ENCODE measurements around the gene MBNL1.

MBNL1 gene

DNA sequence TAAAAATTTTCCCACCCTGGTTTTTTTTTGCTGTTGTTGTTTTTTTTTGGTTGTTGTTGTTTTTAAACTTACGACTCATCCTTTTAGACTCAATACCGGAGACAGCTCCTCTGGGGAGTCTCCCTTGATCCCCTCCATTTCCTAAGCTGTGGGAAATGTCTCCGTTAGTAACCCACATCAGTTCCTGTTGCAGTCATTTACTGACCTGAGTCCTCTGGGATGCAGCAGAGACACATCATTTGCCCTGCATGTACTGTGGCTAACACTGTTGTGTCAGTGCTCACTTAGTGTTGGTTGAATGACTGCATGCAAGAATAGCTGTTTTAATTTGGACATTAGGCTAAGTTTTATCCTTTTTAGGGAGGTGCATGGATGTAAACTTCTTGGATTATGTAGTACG, 83.8 kb downstream of the MBNL1 start:
- no peak overlapping the region for H3K27ac ChIP-seq
- TF ChIP-seq, protein P1, sequence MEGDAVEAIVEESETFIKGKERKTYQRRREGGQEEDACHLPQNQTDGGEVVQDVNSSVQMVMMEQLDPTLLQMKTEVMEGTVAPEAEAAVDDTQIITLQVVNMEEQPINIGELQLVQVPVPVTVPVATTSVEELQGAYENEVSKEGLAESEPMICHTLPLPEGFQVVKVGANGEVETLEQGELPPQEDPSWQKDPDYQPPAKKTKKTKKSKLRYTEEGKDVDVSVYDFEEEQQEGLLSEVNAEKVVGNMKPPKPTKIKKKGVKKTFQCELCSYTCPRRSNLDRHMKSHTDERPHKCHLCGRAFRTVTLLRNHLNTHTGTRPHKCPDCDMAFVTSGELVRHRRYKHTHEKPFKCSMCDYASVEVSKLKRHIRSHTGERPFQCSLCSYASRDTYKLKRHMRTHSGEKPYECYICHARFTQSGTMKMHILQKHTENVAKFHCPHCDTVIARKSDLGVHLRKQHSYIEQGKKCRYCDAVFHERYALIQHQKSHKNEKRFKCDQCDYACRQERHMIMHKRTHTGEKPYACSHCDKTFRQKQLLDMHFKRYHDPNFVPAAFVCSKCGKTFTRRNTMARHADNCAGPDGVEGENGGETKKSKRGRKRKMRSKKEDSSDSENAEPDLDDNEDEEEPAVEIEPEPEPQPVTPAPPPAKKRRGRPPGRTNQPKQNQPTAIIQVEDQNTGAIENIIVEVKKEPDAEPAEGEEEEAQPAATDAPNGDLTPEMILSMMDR (conservative IDR thresholded peaks at IDR 0.05): no peak

- no peak overlapping the region for H3K27ac ChIP-seq
- TF ChIP-seq, protein P1 (conservative IDR thresholded peaks at IDR 0.05): no peak
Measured at GRCh38 chr3:152353578-152353977, 84.8 kb downstream of the MBNL1 start.

DNA sequence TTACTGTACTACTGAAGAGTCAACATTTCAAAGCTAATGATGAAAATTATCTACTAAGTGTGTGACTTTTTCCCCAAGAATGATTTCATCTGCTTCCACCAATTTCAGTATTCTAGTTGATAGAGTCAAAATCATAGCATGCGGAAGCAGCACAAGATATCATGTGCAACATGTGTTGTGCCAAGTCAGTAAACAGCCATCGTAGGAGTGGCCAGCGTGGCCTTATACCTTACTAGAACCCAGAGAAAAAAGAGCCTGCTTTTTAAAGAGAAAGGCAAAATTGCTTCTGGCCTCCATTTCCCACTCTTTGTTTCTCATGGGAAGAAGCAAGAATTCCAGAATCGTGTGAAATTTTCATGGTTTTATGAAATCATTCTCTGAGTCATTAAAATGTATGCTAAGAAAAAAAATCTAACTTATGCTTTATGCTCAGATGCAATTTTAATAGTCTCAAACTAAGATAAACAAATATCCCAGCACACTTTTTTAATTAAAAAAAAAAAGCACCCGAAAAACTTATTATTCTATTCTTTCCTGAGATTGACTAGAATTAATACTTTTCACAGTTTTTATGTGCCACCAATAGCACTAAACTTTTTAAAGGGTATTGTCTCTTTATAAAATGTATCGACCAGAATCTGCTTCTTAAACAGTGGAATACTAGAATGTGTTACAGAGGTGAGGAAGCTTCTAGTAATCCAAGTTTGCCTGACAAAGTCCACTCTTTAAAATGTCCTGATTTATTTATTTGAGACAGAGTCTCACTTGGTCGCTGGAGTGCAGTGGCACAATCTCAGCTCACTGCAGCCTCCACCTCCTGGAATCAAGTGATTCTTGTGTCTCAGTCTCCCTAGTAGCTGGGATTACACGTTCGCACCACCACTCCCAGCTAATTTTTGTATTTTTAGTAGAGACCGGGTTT, 87.3 kb downstream of the MBNL1 start:
- no peak overlapping the region for H3K27ac ChIP-seq
- TF ChIP-seq, protein P1 (conservative IDR thresholded peaks at IDR 0.05): no peak

DNA sequence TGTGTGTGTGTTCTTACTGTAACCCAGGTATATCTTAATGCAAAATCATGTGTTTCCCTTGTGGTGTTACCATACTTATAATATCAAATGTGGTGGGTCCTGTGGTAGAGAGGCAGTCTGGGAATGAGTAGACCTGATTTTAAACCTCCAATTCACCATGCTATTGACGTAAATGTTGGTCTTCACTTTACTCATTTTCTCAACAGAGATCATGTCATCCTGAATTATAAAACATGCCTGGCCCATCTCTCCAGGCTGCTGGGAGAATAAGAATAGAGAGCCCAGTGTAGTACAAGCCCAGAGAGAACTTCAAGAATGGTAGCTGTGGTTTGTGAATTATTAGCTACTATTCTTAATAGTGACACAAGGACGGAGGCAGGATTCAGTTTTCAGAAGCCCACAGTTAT, 88.1 kb downstream of the MBNL1 start:
- TF ChIP-seq, protein P1 (conservative IDR thresholded peaks at IDR 0.05): no peak
- no peak overlapping the region for H3K27ac ChIP-seq

DNA sequence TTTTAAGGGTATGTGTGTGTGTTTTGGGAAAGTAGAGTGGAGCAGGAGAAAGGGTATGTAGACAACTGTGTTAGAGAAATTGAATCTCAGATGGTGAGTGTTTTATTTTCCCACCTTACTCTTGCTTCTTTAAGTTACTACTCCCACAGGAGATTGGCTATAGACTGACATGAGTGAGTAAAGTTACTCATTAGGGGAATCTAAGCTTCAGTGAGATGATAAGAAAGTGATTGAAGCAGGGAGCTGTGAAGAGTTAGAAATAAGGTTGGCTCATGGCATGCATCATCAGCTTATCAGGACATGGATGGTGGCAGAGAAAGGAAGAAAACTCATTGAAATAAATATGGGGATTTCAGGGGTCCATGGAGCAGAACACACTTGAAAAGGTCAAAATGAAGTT, 88.9 kb downstream of the MBNL1 start:
- no peak overlapping the region for H3K27ac ChIP-seq
- TF ChIP-seq, protein P1 (conservative IDR thresholded peaks at IDR 0.05): no peak

- peak overlapping the region; percentile 55 for H3K27ac ChIP-seq
- TF ChIP-seq, protein P1 (conservative IDR thresholded peaks at IDR 0.05): no peak
Measured at GRCh38 chr3:152359385-152360248, 90.9 kb downstream of the MBNL1 start.

GRCh38 chr3:152360302-152360701, 91.6 kb downstream of the MBNL1 start:
- TF ChIP-seq, protein P1 (conservative IDR thresholded peaks at IDR 0.05): no peak
- H3K27ac ChIP-seq: peak overlapping the region; percentile 55
